ENCODE results near the gene HABP2. TPM values are rescaled to one million over a fixed set of nuclear protein-coding genes. Genes with fewer than 3 reads are reported as not detected.

The HABP2 gene
- total and polyA plus RNA-seq, 9 of the 15 experiments (the other 6 are each of a cell fraction or from before 2014, with no cell fraction given) = 0.09 TPM; not detected in 8

GRCh38 chr10:113538151-113538550 is 14.7 kb upstream of the HABP2 start:
- DNase-seq (ENCODE audit: extremely low read depth in 1 of 4, low spot score in 3 of 4) = no peak
- Histone ChIP-seq H4K20me1 (replicated peaks; ENCODE audit: control insufficient read depth, insufficient read depth, low read length) (no peaks in the 10 kb centered on the region), H3K9ac (ENCODE audit: insufficient read depth in 1 of 2, low read depth in 2 of 2, low read length in 2 of 2) (no peak overlapping the region), H3K9me1 (ENCODE audit: control insufficient read depth, insufficient read depth, low read length) (no peaks in the 10 kb centered on the region), H2AFZ (ENCODE audit: low read depth, low read length) (no peak overlapping the region), H3K79me2 (ENCODE audit: control insufficient read depth, insufficient read depth, low read length) (no peaks in the 10 kb centered on the region), H3K4me2 (ENCODE audit: insufficient read depth, low read length) (no peak overlapping the region), H3K36me3 (ENCODE audit: control insufficient read depth, insufficient read depth, low read length) (no peaks in the 10 kb centered on the region), H3K9me3 (replicated peaks; ENCODE audit: control insufficient read depth, insufficient read depth, low read depth, low read length) (no peaks in the 10 kb centered on the region), H3K27ac (ENCODE audit: extremely low read depth, low read depth, low read length) (no peak overlapping the region), H3K4me3 (no peak overlapping the region), H3K4me1 (replicated peaks in 1 of 2; ENCODE audit: control insufficient read depth in 2 of 2, insufficient read depth in 2 of 2, low read length in 2 of 2) (no peaks in the 10 kb centered on the region), H3K27me3 (ENCODE audit: control insufficient read depth in 2 of 2, insufficient read depth in 2 of 2, low read length in 2 of 2) (peaks cover 0 to 6% of the 10 kb centered on the region in 2 experiments; a peak in 2 of 5 replicates)
- ChIA-PET POLR2A (no interaction called here), CTCF (ENCODE audit: low intra/inter-chr PET ratio) (no interaction called here)
- ATAC-seq = no peak
- intact Hi-C loops (cut with micrococcal nuclease) (no loop called here), in situ Hi-C loops (cut with MboI) (no loop called here)
- WGBS (ENCODE audit: insufficient coverage, low coverage, missing lambda C conversion rate) = no CpG with 5 or more reads among the region's 1 CpG
- FAIRE-seq = no peak
- BruUV-seq (replicated peaks) = no TSS peak
- TF ChIP-seq CBX5 (IDR thresholded peaks at IDR 0.05; ENCODE audit: borderline replicate concordance, low read depth) = no peak
- TF ChIP-seq DEAF1 (CRISPR knock-in tag; IDR thresholded peaks at IDR 0.05) = no peak
- TF ChIP-seq PHF21A (IDR thresholded peaks at IDR 0.05; ENCODE audit: borderline replicate concordance, low read depth) = no peak
- no peak for TF ChIP-seq TFAP4 (CRISPR knock-in tag; IDR thresholded peaks at IDR 0.05; ENCODE audit: borderline replicate concordance)
- TF ChIP-seq POLR2H (tag; IDR thresholded peaks at IDR 0.05; ENCODE audit: low read depth) = no peak
- TF ChIP-seq NR1H2 (CRISPR knock-in tag; IDR thresholded peaks at IDR 0.05) = no peak
- TF ChIP-seq SETDB1 (IDR thresholded peaks at IDR 0.05; ENCODE audit: low read length) = no peak
- no peak for TF ChIP-seq CCNT2 (IDR thresholded peaks at IDR 0.05; ENCODE audit: borderline replicate concordance, extremely low read depth, insufficient read length, low read depth, low read length)
- TF ChIP-seq SIN3A (IDR thresholded peaks at IDR 0.05; ENCODE audit: borderline replicate concordance in 2 of 2, control insufficient read depth in 1 of 2, low read depth in 2 of 2, low read length in 2 of 2) = no peak
- no peak for TF ChIP-seq ZNF717 (CRISPR knock-in tag; IDR thresholded peaks at IDR 0.05)
- TF ChIP-seq SRSF3 (IDR thresholded peaks at IDR 0.05; ENCODE audit: insufficient read depth, low read length) = no peak
- no peak for TF ChIP-seq PHF8 (IDR thresholded peaks at IDR 0.05; ENCODE audit: borderline replicate concordance, low read length)
- no peak for TF ChIP-seq ZNF785 (CRISPR knock-in tag; IDR thresholded peaks at IDR 0.05)
- no peak for TF ChIP-seq ZNF12 (CRISPR knock-in tag; IDR thresholded peaks at IDR 0.05)
- no peak for TF ChIP-seq ZNF57 (CRISPR knock-in tag; IDR thresholded peaks at IDR 0.05)
- TF ChIP-seq FOXO4 (CRISPR knock-in tag; IDR thresholded peaks at IDR 0.05) = no peak
